GM21381 (cell line): ENCODE measurements around the gene VAX1.
"Not testable (repeated sequence)": the region's sequence is repeated elsewhere in the genome, so short reads cannot be mapped to it uniquely, and the experiment has no call there.

ENCODE experiments used
- ATAC-seq: cut with Tn5 transposase; IDR thresholded peaks from one replicate; pipeline ENCODE4 v1.9.1; 2021; ENCODE audit warnings: mild to moderate bottlenecking, moderate library complexity; ENCODE audit not compliant: unreplicated experiment

The VAX1 gene

DNA sequence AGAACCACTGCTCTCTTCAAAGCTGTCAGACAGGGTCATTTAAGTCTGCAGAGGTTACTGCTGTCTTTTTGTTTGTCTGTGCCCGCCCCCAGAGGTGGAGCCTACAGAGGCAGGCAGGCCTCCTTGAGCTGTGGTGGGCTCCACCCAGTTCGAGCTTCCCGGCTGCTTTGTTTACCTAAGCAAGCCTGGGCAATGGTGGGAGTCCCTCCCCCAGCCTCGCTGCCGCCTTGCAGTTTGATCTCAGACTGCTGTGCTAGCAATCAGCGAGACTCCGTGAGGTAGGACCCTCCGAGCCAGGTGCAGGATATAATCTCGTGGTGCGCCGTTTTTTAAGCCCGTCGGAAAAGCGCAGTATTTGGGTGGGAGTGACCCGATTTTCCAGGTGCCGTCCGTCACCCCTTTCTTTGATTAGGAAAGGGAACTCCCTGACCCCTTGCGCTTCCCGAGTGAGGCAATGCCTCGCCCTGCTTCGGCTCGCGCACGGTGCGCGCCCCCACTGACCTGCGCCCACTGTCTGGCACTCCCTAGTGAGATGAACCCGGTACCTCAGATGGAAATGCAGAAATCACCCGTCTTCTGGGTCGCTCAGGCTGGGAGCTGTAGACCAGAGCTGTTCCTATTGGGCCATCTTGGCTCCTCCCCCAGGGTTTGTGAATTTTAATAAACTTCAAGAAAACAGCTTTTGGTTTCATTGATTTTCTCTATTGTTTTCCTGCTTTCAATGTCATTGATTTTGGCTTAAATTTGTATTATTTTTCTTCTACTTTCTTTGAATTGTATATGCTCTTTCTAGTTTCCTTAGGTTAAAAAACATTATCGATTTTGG, 53.4 kb downstream of the VAX1 start:
- ATAC-seq: not testable (repeated sequence)
